HEK293 (cell line): ENCODE results near the gene SPRR3.

Experiments
- ZBTB21 ChIP-seq: fragments of 450-650 bp; formaldehyde crosslinking; IDR thresholded peaks from 2 replicates; pipeline ENCODE4 v1.5.1; 2017; ENCODE audit warnings: missing biosample characterization, missing genetic modification characterization
- ZFP3 ChIP-seq: fragments of 450-650 bp; formaldehyde crosslinking; IDR thresholded peaks from 2 replicates; pipeline ENCODE4 v1.5.1; 2016; ENCODE audit warnings: low read depth, missing biosample characterization, missing genetic modification characterization
- ZNF501 ChIP-seq: fragments of 450-650 bp; formaldehyde crosslinking; IDR thresholded peaks from 2 replicates; pipeline ENCODE4 v1.5.1; 2016; ENCODE audit warnings: missing biosample characterization, missing genetic modification characterization
- ZNF555 ChIP-seq: fragments of 450-650 bp; formaldehyde crosslinking; conservative IDR thresholded peaks from 2 replicates; pipeline ENCODE4 v1.5.1; 2017; ENCODE audit warnings: missing biosample characterization, mild to moderate bottlenecking, missing genetic modification characterization, inconsistent platforms
- ZNF639 ChIP-seq: fragments of 450-650 bp; formaldehyde crosslinking; IDR thresholded peaks from 2 replicates; pipeline ENCODE4 v1.5.1; 2016; ENCODE audit warnings: missing biosample characterization, missing genetic modification characterization
- ZNF768 ChIP-seq: fragments of 450-650 bp; formaldehyde crosslinking; IDR thresholded peaks from 2 replicates; pipeline ENCODE4 v1.5.1; 2018; ENCODE audit warnings: missing biosample characterization, mild to moderate bottlenecking, missing genetic modification characterization
- ZSCAN23 ChIP-seq: fragments of 450-650 bp; formaldehyde crosslinking; IDR thresholded peaks from 2 replicates; pipeline ENCODE4 v1.5.1; 2016; ENCODE audit warnings: missing biosample characterization, missing genetic modification characterization
- TF ChIP-seq, protein P1 (sequence below): fragments of 450-650 bp; formaldehyde crosslinking; IDR thresholded peaks from 2 replicates; pipeline ENCODE4 v1.5.1; 2016; ENCODE audit warnings: missing biosample characterization, missing genetic modification characterization

DNA sequence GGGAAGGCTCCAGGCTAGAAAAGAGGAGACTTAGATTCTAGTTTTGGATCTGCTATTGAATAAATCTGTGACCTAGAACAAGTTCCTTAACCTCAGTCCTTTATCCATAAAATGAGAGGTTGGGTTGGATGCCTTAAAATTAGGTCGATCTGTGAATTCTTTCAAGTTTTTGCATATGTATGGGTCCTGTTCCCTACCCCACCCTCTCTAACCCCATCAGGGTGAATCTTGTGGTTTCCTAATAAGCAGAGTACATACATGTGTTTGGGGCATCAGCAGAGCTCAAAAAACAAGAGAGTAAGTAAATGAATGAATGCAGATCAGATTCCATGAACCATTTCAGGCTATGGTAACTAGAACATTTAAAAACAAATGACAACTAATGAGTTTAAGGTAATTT, 24.9 kb upstream of the SPRR3 start:
- TF ChIP-seq, protein P1, sequence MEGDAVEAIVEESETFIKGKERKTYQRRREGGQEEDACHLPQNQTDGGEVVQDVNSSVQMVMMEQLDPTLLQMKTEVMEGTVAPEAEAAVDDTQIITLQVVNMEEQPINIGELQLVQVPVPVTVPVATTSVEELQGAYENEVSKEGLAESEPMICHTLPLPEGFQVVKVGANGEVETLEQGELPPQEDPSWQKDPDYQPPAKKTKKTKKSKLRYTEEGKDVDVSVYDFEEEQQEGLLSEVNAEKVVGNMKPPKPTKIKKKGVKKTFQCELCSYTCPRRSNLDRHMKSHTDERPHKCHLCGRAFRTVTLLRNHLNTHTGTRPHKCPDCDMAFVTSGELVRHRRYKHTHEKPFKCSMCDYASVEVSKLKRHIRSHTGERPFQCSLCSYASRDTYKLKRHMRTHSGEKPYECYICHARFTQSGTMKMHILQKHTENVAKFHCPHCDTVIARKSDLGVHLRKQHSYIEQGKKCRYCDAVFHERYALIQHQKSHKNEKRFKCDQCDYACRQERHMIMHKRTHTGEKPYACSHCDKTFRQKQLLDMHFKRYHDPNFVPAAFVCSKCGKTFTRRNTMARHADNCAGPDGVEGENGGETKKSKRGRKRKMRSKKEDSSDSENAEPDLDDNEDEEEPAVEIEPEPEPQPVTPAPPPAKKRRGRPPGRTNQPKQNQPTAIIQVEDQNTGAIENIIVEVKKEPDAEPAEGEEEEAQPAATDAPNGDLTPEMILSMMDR: no peak
- TF ChIP-seq ZFP3 (tag by site-specific recombination) (no peak), ZSCAN23 (tag by site-specific recombination) (no peak), ZNF768 (tag by site-specific recombination) (no peak), ZNF555 (tag by site-specific recombination) (no peak), ZNF501 (tag by site-specific recombination) (no peak), ZBTB21 (tag by site-specific recombination) (no peak), ZNF639 (tag by site-specific recombination) (no peak)
